HG03378 (cell line): Measurements from ENCODE around the gene SLC22A6.
"Not testable (repeated sequence)": the region's sequence is repeated elsewhere in the genome, so short reads cannot be mapped to it uniquely, and the experiment has no call there.

ENCODE experiments used
- ATAC-seq: cut with Tn5 transposase; IDR thresholded peaks from one replicate; pipeline ENCODE4 v1.9.1; 2021; ENCODE audit warnings: mild to moderate bottlenecking, moderate library complexity; ENCODE audit not compliant: unreplicated experiment

Gene SLC22A6

DNA sequence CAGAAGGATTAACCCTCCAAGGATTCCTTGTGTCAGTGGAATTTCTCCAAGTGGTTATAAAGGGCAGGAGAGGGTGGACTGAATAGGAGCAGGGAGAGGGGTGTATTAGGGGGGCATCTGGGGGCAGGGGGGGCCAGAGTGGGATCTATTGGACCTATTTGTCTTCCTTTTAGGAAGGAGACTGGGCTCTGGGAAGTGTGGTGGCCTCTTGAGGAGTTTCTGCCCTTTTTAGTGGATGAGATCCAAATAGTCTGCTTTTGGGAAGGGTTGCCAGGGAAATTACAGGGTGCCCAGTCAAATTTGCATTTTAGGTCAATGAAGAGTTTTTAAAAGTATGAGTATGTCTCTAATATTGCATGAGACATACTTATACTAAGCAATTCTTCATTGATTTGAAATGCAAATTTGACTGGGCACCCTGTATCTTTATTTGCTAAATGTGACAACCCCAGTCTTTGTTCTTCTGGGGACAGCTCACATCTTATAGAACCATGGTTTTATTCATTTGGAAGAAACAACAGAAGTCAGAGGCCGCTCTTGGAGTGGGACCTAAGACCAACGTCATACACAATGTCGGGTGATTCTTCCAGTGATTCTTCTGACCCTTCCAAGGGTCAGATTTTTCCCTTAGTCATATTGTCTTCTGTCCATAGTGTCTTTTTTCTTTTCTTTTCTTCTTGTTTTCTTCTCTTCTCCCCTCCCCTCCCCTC, 429 bp upstream of the SLC22A6 start:
- ATAC-seq = no peak

DNA sequence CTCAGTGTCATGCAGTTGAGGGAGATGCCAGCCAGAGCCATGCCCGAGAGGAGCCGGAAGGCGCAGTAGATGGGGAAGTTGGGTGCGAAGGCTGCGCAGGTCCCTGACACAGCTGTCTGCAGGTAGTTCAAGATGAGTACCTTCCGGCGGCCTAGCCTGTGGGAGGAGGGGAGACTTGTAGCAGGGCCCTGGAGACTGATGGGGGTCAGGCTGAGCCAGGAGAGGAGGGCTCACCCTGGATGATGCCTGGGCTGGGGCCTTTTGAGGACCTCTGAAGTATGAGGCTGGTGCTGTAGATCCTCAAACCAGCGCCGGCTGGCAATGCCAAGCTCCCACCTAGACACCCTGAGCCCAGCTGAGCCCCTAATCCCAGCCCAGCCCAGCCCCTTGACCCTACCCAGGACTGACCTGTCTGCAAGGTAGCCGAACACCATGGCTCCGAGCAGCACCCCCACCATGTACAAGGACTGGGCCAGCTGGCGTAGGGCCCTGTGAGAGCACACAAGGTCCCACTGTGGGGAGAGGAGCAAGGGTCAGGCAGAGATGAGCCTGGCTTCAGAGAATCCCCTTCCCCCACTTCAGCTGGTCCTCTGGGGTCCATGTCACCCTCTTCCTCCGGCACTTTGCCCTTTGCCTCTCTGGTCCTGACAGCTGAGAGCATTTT, 1.1 kb downstream of the SLC22A6 start:
- no peak for ATAC-seq

- ATAC-seq = no peak
Observed at GRCh38 chr11:62981743-62982142, 3.0 kb downstream of the SLC22A6 start.

DNA sequence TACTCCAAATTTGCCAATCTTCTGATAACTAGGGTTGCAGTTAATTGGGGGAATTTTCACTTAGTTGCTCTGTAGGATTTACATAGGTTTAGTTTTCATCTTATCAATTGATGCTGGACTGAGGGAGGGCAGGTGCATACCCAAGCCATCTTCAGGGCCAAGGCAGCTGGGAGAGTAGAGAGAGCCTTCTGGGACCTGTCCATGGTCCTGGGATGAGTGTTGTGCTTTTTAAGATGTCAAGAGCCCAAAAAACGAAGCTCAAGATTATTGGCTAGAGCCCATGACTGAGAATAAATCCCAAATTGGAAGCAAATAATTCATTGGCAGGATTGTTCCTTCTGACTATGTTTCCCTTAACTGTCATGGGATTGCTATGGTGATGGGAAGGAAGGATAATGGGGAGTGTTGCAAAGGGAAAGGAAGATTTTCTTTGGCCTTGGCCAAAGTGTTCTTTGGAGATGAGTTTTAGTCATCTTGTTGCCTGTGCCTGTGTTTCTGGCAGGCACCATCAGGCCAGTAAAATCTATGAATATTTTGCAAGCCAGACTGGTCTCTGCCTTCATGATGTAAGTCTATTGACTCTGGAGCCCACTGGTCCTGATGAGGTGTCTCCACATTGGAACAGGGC, 4.5 kb downstream of the SLC22A6 start:
- no peak for ATAC-seq

DNA sequence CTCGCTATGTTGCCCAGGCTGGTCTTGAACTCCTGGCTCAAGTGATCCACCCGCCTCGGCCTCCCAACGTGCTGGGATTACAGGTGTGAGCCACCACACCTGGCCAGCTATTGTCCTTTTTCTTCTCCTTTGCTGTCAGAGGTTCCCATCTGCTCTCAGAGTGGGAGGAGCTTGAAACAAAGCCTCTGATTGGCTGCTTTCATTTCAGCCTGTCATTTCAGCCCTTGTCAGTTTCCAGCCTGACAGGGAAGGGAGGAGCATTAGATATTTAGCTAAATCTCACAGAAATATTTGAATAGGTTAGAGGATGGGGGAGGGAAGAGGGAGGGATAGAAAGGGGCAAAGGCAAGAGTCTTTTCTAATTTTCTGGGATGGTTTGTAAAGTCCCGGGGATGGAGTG, 8.7 kb downstream of the SLC22A6 start:
- ATAC-seq = no peak

DNA sequence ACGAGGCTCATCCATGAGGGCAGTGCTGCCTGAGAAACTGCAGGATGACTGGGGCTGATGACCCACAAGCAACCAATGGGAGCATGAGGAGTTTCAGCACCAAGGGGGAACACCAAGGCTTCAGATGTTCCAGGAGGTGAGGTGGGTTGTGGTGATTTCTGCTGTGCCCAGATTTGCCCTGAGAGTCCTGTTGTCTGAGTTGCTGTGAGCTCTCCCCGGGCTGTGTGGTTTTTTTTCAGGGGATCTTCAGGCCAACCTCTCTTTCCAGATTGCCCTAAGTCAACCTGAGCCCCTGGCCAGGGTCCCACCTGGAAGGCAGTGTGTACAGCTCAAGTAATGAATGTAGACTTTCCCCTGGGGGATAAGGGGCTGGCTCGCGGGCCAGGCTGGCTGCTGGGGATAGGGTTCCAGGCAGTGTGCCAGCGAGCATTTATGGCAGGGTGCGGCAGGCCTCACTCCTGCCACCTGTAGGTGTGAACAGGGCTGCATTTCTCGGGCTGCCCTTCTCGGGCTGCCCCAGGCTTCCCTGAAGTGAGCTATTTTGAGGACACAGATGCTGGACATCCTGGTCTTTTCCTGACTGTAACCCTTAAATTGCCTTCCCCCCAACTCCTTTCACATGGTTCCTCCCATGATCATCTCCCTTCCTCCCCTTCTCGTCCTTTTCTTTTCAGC, 9.8 kb downstream of the SLC22A6 start:
- ATAC-seq = no peak

GRCh38 chr11:62965574-62965973, 19.2 kb downstream of the SLC22A6 start:
- no peak for ATAC-seq

GRCh38 chr11:62962391-62962790, 22.4 kb downstream of the SLC22A6 start:
- ATAC-seq = no peak

GRCh38 chr11:62961017-62961570, 23.7 kb downstream of the SLC22A6 start:
- no peak for ATAC-seq

- ATAC-seq = no peak
Observed at GRCh38 chr11:62959422-62959980, 25.3 kb downstream of the SLC22A6 start.

GRCh38 chr11:62958547-62959421, 26.0 kb downstream of the SLC22A6 start:
- ATAC-seq = no peak

GRCh38 chr11:62957147-62957546, 27.6 kb downstream of the SLC22A6 start:
- ATAC-seq = no peak

DNA sequence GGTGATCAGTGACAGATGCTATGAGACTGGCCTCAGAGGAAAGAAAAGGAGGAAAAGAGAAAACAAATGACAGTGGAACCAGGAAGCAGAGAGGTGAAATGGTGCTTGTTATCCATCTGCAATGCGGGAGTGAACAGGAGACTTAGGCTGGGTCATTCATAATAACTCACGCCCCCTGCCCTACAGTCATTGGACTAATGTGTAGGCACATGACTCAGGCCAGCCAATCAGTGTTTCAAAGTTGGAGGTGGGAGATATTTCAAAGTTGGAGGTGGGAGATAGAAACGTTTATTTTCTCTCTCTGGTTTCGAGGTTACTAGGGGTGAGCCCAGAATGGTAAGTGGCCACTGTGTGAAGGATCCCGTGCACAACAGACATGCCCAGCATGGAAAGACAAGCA, 30.3 kb downstream of the SLC22A6 start:
- ATAC-seq = no peak

- ATAC-seq = no peak
Observed at GRCh38 chr11:62953811-62954210, 31.0 kb downstream of the SLC22A6 start.

- no peak for ATAC-seq
Observed at GRCh38 chr11:62948765-62949320, 35.9 kb downstream of the SLC22A6 start.

GRCh38 chr11:62945538-62945937, 39.2 kb downstream of the SLC22A6 start:
- not testable (repeated sequence) for ATAC-seq

DNA sequence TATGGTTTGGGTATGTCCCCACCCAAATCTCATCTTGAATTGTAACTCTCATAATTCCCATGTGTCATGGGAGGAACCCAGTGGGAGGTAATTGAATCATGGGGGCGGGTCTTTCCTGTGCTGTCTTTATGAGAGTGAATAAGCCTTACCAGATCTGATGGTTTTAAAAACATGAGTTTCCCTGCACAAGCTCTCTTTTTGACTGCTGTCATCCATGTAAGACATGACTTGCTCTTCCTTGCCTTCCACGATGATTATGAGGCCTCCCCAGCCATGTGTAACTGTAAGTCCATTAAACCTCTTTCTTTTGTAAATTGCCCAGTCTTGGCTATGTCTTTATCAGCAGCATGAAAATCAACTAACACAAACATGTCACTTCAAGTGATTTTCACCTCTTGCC, 47.2 kb downstream of the SLC22A6 start:
- ATAC-seq = not testable (repeated sequence)

GRCh38 chr11:62934496-62934785, 50.3 kb downstream of the SLC22A6 start:
- no peak for ATAC-seq

DNA sequence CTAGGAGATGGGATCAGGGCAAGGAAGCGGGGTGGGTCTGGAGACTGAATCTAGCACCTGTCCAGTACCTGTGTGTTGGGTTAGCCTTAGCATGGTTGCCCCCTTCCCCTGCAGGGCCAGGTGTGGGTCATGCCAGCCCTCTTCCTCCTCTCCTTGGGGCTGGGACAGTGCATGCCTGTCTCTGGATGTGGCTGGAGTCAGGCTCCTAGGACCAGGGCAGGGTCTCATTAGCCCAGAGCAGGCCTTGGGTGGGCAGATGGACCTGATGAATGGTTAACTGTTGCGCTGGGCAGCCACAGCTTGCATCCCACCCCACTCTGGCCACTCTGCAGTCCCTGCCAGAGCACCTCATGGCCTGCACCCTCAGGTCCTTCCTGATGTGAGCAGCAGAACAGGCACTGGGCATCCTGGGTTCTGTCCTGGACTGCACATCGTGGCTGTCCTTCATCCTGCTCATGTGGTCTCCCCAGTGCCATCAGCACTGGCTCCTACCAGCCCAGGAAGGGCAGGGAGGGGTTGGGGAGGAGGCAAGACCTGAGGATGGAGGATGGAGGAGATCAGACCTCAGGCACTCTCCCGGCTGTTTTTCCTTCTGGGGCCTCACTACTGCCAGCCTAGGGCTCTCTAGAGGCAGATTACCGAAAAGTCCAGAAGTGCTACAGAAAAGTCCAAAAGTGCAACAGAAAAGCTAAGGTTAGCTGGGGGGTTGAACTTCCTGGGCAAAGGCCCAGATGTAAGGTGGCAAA, 50.8 kb downstream of the SLC22A6 start:
- no peak for ATAC-seq
